OCI-M2 (cell line): ENCODE results near the gene ZNF511.
"Not testable (repeated sequence)": the region's sequence is repeated elsewhere in the genome, so short reads cannot be mapped to it uniquely, and the experiment has no call there.

ENCODE experiments used
- DNase-seq: peaks from one replicate; lab custom pipeline; 2025; ENCODE audit not compliant: unreplicated experiment; lab: John Stamatoyannopoulos, UW

Gene ZNF511

DNA sequence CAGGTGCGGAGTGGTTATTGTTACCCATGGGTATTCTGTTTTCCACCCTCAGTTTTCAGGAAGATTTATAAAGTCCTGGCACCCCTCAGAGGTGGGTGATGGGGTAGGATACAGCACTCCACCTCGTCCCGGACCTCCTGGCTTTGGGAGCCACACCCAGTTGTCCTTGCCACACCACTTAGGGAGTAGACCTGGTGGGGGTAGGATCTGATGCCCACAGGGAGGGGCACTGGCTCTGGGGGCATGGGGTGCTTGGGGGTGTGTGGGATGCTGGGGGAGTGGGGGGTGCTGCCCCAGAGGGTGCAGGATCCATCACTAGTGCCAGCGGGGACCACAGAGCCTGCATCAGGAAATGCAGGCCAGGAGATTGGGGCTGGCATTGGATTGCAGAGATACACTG lies 4.5 kb downstream of the ZNF511 start:
- DNase-seq, result no peak

DNA sequence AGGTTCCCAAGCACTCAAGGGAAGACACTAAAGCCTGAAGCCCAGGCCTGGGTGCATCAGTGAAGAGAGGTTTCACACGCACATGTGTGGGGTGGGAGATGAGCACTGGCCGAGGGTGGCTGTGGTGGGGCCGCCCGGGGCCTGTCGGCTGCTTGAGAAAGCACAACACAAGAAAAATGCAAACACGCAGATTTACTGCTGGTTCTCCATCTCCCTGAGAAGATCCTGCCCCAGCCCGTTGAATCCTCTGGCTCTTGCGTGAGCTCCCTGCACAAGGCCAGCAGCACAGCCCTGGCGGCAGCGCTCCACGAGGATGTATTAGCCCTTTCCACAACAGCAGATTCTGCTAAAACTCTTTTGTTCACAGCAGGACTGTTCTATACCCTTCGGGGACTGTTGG lies 6.2 kb downstream of the ZNF511 start:
- DNase-seq, result no peak

DNA sequence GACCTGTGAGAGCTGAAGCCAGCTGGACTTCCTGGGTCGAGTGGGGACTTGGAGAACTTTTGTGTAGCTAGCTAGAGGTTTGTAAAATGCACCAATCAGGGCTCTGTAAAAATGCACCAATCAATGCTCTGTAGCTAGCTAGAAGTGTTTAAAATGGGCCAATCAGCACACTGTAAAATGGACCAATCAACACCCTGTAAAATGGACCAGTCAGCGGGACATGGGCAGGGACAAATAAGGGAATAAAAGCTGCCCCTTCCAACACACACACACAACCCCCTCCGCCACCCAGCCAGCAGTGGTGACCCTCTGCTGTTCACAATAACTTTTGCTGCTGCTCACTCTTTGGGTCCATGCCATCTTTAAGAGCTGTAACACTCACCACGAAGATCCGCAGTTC lies 7.1 kb downstream of the ZNF511 start:
- DNase-seq, result no peak

DNA sequence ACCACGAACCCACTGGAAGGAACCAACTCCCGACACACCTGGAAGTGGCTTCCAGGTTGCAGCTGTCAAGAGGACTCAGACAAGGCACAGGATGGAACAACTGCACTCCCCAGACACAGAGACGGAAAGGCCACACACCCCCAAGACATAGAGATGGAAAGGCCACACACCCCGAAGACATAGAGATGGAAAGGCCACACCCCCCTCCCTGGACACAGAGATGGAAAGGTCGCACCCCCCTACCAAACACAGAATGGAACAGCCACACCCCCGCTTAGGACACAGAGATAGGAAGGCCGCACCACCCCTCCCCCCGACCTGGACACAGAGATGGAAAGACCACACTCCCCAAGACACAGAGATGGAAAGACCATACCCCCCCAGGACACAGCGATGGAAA lies 7.6 kb downstream of the ZNF511 start:
- no peak for DNase-seq

DNA sequence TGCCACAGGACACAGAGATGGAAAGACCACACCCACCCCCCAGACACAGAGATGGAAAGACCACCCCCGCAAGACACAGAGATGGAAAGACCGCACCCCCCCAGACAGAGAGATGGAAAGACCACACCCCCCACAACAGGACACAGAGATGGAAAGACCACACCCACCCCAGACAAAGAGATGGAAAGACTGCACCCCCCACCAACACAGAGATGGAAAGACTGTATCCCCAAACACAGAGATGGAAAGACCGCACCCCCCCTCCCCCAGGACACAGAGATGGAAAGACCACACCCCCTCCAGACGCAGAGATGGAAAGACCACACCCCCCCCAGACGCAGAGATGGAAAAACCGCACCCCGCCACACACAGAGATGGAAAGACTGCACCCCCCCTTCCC lies 8.0 kb downstream of the ZNF511 start:
- no peak for DNase-seq

DNA sequence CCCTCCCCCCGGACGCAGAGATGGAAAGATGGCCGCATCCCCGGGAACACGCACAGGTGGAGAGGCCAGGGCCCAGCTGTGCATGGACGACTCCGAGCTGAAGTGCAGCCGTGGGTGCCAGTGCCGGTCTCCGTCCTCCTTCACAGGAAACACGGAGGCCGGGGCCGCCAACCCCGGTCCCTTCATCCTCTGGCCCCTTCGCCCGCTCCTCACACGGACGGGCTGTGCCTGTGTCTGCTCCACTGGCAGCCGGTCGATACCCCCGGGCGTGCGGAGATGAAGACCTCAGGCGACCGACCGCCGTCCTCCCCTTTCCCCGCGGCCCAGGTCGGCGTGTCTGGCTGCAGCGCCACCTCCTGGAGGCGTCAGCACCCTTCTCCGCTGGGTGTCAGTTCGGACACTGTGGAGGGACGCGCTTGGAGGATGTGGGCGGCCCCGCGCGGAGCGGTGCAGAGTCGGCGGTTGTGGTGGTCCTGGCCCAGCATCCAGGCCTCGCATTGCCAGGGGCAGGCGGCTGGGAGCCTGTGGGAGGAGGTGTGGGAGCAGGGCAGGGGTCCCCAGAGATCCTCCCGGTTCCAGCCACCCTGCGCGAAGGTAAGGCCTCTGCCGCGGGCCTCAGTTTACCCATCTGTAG lies 9.9 kb downstream of the ZNF511 start:
- DNase-seq, result no peak

DNA sequence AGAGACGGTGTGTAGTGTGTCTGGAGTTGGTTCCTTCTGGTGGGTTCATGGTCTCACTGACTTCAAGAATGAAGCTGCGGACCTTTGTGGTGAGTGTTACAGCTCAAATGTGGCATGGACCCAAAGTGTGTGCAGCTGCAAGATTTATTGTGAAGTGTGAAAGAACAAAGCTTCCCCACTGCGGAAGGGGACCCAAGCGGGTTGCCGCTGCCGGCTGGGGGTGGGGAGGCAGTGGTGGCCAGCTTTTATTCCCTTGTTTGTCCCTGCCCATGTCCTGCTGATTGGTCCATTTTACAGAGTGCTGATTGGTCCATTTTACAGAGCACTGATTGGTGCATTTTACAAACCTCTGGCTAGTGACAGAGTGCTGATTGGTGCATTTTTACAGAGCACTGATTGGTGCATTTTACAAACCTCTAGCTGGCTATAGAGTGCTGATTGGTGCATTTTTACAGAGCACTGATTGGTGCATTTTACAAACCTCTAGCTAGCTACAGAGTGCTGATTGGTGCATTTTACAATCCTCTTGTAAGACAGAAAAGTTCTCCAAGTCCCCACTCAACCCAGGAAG lies 12.2 kb downstream of the ZNF511 start:
- not testable (repeated sequence) for DNase-seq

DNA sequence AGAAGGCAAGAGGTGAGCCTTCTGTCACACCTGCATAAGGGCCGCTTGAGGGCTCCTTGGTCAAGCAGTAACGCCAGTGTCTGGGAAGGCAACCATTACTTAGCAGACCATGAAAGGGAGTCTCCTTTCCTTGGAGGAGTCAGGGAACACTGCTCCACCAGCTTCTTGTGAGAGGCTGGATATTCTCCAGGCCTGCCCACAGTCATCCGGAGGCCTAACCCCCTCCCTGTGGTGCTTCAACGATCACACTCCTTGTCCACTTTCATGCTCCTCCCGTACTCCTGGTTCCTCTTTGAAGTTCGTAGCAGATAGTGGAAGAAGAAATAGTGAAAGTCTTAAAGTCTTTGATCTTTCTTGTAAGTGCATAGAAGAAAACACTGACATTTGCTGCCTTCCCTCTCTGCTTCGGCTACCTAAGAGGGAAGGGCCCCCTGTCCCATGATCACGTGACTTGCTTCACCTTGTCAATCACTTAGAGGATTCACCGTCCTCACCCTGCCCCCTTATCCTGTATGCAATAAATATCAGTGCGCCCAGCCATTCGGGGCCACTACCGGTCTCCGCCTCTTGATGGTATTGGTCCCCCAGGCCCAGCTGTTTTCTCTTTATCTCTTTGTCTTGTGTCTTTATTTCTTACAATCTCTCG lies 13.5 kb downstream of the ZNF511 start:
- not testable (repeated sequence) for DNase-seq

DNA sequence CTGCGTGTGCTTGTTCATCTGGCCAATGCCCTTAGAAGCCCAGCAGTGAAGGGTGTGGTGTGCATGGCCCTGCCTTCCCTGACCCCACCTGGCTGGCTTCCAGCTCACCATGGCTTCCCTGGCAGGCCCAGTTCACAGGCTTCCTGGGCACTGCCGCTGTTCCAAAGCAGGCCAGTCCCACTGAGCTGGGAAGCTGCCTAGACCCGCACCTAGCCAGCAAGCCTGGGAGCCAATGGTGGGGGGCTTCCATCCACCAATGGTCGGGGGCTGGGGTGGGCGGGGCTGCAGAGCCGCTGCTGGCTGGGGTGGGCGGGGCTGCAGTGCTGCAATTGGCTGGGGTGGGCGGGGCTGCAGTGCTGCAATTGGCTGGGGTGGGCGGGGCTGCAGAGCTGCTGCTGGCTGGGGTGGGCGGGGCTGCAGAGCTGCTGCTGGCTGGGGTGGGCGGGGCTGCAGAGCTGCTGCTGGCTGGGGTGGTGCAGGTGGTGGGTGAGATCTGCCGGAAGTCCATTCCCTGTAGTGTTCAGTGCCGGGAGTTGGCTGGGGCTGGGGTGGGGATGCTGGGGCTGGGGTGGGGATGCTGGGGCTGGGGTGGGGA lies 15.6 kb downstream of the ZNF511 start:
- DNase-seq, result no peak

DNA sequence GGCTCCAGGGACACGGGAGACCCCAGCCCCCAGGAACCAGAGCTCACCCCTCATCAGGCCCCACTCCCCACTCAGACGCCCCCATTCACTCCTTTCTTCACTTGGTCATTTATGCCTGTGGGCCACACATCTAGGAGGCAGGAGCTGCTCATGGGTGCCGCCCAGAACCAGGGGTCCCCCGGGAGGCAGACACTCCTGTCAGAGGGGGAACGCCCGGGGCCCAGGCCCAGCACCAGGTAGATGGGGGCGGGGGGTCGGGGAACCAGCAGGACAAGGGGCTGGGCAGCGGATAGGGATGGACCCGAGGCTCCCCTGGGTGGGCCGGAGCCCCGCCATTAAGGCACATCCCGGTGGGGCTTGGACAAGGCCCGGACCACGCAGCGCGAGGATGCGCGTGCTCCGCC lies 16.1 kb downstream of the ZNF511 start:
- no peak for DNase-seq

DNA sequence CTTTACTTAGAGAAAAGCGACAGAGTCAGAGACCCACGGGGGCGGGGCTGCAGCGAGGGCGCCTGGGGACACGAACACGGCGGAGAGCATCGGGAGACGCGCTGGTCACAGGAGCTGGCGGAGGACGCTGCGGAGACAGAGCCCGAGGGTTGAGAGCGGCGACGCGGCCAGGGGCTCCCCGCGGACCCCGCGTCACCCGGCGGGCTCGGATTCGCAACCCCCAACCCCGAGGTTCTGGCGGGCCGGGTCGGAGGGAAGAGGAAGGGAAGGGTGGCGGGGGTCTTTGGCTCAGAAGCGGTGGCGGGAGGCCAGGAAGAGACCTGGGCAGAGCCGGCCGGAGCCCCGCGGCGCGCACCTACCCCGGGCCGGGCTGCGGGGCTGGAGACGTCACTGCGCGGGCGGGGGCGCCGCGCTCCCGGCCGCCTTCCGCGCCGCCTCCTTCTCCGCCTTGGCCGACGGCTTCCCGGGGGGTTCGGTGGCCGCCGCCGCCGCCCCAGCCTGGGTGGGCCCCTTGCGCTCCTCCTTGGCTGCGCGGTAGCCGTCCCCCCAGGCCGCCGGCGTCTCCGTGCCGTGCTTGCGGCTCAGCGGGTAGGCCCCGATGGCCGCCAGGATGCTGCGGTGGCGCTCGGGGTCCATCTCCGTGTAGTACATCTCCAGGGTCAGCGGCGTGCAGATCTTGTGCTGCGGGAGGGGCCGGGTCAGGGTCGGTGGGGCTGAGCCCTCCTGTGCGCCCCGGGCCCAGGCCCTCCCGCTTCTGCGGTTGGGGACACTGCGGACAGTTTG lies 16.9 kb downstream of the ZNF511 start:
- no peak for DNase-seq

DNA sequence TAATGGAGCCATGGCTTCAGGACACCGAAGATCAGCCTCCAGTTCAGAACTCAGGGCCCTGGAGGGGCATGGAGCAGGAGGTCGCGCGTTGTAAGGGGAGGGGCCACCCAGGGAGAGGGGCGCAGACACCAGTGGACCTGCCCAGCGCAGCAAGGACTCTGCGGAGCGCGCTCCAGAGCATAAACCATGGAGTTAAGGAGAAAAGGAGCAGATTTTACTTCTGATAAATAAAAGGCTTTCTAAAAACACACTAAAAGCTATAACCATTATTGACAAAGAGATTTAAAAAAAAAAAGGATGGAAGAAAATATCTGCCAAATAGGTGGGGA lies 17.5 kb downstream of the ZNF511 start:
- no peak for DNase-seq

DNA sequence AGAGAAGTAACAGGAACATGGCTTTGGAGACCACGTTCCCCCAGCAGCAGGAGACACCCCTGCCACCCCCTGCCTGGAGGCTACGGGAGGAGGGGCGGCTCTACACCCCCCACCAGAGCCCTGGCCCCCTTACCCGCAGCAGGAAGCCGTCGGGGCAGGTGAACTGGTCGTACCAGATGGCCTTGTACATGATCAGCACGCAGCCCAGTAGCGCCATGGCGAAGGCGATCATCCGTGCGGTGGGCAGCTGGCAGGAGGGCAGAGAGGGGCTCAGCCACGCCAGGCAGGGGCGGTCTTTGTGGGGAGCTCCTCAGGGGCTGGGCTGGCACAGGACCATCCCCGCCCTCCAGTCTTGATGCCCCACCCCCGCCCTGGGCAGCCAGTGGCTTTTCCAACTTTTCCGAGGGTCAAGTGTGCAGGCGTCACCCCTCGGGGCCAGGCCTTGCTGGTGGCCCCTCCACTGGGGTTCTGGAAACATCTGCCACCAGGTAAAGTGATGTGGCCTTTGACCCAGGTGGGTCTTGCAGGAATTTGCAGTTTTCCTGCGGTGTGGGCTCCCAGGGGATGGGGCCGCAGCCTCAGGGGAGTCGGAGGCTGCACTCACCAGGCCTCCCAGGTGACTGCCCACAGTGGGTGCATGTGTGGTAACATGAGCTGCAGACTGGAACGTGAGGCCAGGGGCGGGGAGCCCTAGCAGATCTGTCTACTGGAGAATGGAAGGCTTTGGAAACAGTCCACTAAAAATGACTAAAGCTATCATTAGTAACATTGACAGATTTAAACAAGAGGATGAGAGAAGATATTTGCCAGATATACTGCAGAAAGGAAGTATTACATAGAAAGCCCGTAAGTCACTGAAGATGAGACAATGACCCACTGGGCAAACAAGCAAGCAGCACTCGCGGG lies 18.3 kb downstream of the ZNF511 start:
- no peak for DNase-seq

DNA sequence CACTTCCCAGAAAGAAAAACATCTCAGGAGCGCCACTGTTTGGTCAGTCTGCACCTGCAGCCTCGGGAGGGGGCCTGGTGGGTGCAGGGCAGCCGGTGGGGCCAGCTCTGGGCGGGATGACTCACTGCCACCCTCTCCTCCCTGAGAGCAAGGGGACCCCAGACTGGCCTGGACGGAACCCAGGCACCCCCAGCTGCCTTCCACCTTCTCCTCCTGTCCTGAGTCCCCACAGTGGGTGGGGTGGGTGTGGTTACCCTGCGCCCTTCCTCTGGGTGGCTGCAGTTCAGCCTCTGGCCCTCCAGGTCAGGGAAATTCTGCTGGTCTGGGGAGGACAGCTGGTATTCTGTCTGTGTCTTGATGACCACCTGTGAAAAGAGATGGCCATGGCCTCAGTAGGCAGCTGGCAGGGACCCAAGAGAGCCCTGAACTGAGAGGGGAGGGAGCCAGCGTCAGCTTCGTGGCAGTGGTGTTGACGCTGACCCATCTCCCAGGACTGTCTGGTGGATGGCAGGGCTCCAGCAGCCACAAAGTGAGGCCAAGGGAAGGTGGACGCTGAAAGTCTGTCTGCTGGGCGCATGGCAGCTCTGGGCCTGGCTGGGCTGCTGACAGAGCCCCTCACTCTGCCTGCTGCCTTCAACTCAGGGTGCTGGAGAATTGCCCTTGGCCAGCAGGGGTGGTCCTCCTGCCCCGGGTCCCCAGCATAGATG lies 19.1 kb downstream of the ZNF511 start:
- no peak for DNase-seq

DNA sequence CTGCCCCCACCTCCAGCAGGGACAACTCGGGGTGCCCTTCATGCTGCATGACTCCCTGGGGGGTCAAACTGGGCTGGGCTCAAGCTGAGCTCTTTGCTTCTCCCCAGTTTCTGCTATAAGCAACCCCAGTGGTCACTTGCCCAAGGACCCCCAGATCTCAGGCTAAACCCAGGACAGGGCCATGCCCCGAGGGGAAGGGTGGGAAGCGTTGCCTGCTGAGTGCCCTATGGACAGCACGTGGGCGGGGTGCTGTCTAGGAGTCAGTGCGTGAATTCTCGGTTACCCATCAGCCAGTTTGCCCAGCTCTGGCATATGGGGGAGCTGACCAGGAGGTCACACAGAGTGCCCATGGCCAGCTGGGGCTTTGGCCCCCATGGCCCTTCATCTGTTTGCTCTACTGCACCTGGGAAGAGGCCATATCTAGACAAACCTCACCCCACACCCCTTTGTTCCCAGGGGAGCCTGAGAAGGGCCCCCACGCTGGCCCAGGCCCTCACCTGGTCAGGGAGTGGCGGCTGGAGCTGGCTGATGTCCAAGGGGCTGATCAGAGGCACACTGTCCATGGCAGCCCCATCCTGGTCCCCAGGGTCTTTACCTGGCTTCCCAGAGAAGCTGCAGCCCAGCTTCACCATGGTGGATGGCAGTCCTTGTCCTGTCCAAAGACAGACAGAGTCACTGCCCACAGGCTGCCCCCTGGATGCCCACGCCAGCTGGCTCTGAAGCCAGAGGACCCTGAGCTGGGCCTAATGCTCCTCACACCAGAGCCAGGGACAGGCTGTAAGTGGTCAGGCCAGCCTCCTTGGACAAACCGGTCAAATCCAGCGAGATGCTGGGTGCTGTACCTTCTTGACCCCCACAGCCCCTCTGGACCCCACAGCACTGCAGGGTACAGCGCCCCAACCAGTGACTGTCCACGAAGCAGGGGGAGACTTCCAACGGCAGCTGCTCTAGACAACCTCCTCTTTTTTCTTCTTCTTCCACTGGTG lies 19.9 kb downstream of the ZNF511 start:
- no peak for DNase-seq

DNA sequence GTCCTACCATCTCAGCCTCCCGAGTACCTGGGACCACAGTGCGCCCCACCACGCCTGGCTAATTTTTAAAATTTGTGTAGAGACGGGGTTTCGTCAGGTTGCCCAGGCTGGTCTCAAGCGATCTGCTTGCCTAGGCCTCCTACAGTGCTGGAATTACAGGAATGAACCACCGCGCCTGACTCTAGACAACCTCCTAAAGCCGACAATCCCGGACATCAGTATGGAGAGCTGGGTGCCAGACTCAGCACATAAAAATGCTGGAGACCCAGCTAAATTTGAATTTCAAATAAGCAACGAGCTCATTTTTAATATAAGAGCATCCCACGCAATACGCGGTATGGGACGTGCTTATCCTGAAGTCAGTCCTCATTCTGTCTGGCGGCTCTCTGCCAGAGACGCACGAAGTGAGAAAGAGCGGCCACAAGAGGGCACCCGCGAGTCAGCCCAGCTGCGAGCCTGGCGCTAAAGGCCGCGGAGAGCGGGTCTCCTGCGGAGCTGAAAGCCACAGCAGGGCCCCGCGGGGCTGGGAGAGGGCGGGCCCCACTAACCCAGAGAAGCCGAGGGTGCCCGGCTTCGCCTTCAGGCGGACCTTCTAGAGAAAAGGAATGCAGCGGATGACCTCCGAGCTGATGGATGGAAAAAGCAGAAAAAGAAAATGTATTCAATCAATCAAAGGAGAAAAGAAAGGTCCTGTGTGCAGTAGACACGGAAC lies 20.9 kb downstream of the ZNF511 start:
- DNase-seq, result peak; percentile 53

DNA sequence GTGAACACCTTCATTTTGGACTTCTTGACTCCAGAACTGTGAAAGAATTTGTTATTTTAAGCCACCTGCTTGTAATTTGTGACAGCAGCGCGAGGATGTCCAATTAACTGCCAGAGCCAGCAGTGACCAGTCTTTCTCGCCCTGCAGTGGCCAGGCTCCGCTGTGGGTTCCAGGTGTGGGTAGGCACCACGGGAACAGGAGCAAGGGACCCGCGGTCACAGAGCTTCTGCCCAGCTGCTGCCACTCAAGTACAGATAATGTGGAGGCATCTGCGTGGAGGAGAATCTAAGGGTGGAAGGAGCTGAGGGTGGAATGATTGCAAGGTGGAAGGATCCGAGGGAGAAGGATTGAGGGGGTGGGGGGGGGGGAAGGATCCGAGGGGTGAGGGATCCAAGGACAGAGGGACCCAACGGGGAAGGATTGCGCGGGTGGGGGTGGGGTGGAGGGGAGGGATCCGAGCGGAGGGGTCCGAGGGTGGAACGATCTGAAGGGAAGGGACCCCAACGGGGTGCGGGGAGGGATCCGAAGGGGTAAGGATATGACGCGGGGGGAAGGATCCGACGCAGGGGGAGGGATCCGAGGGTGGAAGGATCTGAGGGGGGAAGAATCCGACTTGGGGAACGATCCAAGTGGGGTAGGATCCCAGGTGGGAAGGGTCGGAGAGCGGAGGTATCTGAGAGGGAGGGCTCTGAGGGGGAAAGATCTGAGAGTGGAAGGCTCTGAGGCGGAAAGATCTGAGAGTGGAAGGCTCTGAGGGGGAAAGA lies 24.4 kb downstream of the ZNF511 start:
- no peak for DNase-seq
